ENCODE results near the gene LRP1B. TPM values are rescaled to one million over a fixed set of nuclear protein-coding genes. Genes with fewer than 3 reads are reported as not detected.
A peak's percentile ranks its signal among the peaks of the same experiment; 100 is the strongest.

Gene LRP1B
- total RNA-seq, 1 donor from 2014 or later, result 4.6 TPM

GRCh38 chr2:140891614-140892212 is 1239.1 kb downstream of the LRP1B start:
- DNase-seq, result no peak

- DNase-seq, result no peak
Observed at GRCh38 chr2:140882671-140883620, 1247.9 kb downstream of the LRP1B start.

GRCh38 chr2:140880573-140880972 is 1250.2 kb downstream of the LRP1B start:
- DNase-seq, result no peak

GRCh38 chr2:140876015-140876414 is 1254.8 kb downstream of the LRP1B start:
- no peak for DNase-seq

- DNase-seq, result no peak
Observed at GRCh38 chr2:140873915-140874531, 1256.8 kb downstream of the LRP1B start.

GRCh38 chr2:140869925-140870324 is 1260.9 kb downstream of the LRP1B start:
- no peak for DNase-seq

GRCh38 chr2:140869107-140869506 is 1261.7 kb downstream of the LRP1B start:
- DNase-seq, result no peak

GRCh38 chr2:140865837-140866236 is 1265.0 kb downstream of the LRP1B start:
- no peak for DNase-seq

GRCh38 chr2:140863713-140864112 is 1267.1 kb downstream of the LRP1B start:
- DNase-seq, result peak; percentile 57

- DNase-seq, result no peak
Observed at GRCh38 chr2:140862181-140862580, 1268.6 kb downstream of the LRP1B start.

GRCh38 chr2:140861666-140862065 is 1269.2 kb downstream of the LRP1B start:
- DNase-seq, result no peak

GRCh38 chr2:140855471-140855870 is 1275.3 kb downstream of the LRP1B start:
- DNase-seq, result no peak

- no peak for DNase-seq
Observed at GRCh38 chr2:140851258-140851981, 1279.4 kb downstream of the LRP1B start.

- DNase-seq, result no peak
Observed at GRCh38 chr2:140843186-140843585, 1287.6 kb downstream of the LRP1B start.

GRCh38 chr2:140842110-140842509 is 1288.7 kb downstream of the LRP1B start:
- DNase-seq, result no peak

GRCh38 chr2:140841141-140841540 is 1289.7 kb downstream of the LRP1B start:
- DNase-seq, result no peak

- no peak for DNase-seq
Observed at GRCh38 chr2:140836826-140837225, 1294.0 kb downstream of the LRP1B start.

GRCh38 chr2:140835079-140835478 is 1295.7 kb downstream of the LRP1B start:
- DNase-seq, result no peak

- no peak for DNase-seq
Observed at GRCh38 chr2:140814141-140814540, 1316.7 kb downstream of the LRP1B start.

- DNase-seq, result no peak
Observed at GRCh38 chr2:140808820-140809219, 1322.0 kb downstream of the LRP1B start.

GRCh38 chr2:140808211-140808610 is 1322.6 kb downstream of the LRP1B start:
- DNase-seq, result no peak

GRCh38 chr2:140804700-140805260 is 1326.0 kb downstream of the LRP1B start:
- DNase-seq, result peak; percentile 1

All from tongue (tissue), 2 donors.